22Rv1 (cell line): Measurements from ENCODE around the gene DHTKD1.

Source experiments
- ZFX ChIP-seq: fragments of 450-650 bp; IDR thresholded peaks from 2 replicates; pipeline ENCODE4 v1.6.1; 2017; ENCODE audit warnings: antibody characterized with exemption, borderline replicate concordance
- TF ChIP-seq, protein P1 (sequence below): fragments of 450-650 bp; IDR thresholded peaks from 2 replicates; pipeline ENCODE4 v1.5.1; 2017; ENCODE audit warnings: mild to moderate bottlenecking

DNA sequence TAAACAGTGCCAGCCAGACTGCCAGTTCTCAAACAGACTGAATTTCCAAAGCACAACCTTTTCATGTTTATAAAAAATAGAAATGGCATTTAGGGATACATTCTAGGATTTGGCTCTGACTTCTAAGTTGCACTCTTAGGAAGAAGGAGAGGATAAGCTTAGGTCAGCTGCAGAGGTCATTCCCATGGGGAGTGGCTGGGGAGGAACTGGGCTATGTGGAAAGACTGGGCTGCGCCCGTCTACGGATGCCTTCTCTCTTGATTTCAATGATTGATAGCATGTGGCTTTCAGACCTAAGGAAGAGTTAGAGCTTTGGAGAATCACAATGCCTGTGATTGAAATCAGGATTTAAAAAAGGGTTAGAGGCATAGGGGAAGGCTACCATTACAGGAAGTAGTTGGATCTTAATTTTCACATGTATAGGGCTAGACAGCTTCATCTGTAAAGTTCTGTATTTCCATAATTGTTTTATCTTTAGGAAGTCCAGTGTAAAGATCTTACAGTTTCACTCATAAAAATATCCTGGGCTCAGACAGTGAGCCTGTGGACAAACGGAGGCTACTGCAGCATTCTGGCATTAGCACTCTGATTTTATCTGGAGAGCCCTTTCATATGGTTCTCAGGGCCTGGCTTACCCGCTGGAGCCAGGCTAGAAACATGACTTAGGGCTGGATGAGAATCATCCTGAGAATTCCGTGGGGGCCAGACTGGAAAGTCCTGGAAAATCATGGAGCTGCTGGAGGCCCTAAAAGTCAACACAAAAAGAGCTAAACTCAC, 97.4 kb downstream of the DHTKD1 start:
- TF ChIP-seq, protein P1, sequence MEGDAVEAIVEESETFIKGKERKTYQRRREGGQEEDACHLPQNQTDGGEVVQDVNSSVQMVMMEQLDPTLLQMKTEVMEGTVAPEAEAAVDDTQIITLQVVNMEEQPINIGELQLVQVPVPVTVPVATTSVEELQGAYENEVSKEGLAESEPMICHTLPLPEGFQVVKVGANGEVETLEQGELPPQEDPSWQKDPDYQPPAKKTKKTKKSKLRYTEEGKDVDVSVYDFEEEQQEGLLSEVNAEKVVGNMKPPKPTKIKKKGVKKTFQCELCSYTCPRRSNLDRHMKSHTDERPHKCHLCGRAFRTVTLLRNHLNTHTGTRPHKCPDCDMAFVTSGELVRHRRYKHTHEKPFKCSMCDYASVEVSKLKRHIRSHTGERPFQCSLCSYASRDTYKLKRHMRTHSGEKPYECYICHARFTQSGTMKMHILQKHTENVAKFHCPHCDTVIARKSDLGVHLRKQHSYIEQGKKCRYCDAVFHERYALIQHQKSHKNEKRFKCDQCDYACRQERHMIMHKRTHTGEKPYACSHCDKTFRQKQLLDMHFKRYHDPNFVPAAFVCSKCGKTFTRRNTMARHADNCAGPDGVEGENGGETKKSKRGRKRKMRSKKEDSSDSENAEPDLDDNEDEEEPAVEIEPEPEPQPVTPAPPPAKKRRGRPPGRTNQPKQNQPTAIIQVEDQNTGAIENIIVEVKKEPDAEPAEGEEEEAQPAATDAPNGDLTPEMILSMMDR, result no peak
- no peak for TF ChIP-seq ZFX
